Measurements from ENCODE around the gene ABTB2.
"Not testable (repeated sequence)": the region's sequence is repeated elsewhere in the genome, so short reads cannot be mapped to it uniquely, and the experiment has no call there.

Gene ABTB2

DNA sequence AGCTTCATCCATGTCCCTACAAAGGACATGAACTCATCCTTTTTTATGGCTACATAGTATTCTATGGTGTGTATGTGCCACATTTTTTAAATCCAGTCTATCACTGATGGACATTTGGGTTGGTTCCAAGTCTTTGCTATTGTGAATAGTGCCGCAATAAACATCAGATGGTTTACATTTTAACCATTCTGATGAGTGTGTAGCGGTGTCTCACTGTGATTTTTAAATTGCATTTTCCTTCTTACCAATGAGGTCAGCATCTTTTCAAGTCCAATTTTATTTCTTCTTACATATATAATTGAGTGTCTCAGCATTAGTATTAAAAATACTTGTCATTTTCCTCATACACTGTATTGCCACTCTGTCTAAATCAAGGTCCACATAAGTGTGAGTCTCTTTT lies 28.5 kb upstream of the ABTB2 start:
- H3K9me3 ChIP-seq (ENCODE audit: control insufficient read depth, low read length); H3K36me3 ChIP-seq (ENCODE audit: control insufficient read depth, insufficient read depth, low read length, severe bottlenecking); H3K4me3 ChIP-seq (ENCODE audit: low read length); H3K27me3 ChIP-seq (replicated peaks; ENCODE audit: control insufficient read depth, insufficient read depth, low read length); H3K9ac ChIP-seq (ENCODE audit: low read length); H3K4me1 ChIP-seq (ENCODE audit: control insufficient read depth, insufficient read depth, low read length); DNase-seq (ENCODE audit: low read depth): not testable (repeated sequence)

DNA sequence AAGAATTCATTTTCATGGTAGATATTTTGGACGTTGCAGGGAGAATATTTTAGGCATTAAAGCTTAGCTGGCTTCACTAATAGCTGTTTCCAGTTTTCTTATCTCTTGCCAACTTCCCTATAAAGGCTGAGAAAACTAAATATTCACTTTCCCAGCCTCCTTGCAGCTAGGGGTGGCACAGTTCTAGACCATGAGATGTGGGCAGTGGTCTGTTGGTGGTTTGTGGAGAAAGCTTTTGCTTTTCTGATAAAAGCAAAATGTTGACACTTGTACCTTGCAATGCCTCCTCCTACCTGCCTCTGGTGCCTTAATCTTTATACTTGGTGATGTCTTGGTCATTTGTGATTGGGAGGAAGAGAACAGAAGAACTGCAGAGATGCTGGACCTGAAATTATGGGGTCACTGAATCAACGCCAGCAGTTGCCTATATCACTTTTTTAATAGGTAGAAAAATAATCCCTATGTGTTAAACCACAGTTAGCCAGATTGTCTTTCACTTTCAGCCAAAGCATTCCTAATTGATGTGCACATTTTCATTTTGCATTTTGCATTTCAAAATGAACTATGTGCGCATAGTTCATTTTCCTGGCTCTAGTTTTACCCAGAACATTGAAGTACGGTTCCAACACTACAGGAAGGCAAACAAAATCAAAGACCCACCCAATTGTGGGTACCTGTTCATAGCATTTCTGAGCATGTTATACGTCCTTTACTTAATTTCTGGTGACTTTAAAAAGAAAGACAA lies 24.9 kb upstream of the ABTB2 start:
- no peaks in the 10 kb centered on the region for H3K36me3 ChIP-seq (ENCODE audit: control insufficient read depth, insufficient read depth, low read length, severe bottlenecking)
- no peak for DNase-seq (ENCODE audit: low read depth)
- no peaks in the 10 kb centered on the region for H3K27me3 ChIP-seq (replicated peaks; ENCODE audit: control insufficient read depth, insufficient read depth, low read length)
- peaks cover 8% of the 10 kb centered on the region for H3K4me1 ChIP-seq (ENCODE audit: control insufficient read depth, insufficient read depth, low read length)
- H3K4me3 ChIP-seq (ENCODE audit: low read length), result no peak overlapping the region
- H3K9ac ChIP-seq (ENCODE audit: low read length), result no peak overlapping the region
- peaks cover 9% of the 10 kb centered on the region for H3K9me3 ChIP-seq (ENCODE audit: control insufficient read depth, low read length)

DNA sequence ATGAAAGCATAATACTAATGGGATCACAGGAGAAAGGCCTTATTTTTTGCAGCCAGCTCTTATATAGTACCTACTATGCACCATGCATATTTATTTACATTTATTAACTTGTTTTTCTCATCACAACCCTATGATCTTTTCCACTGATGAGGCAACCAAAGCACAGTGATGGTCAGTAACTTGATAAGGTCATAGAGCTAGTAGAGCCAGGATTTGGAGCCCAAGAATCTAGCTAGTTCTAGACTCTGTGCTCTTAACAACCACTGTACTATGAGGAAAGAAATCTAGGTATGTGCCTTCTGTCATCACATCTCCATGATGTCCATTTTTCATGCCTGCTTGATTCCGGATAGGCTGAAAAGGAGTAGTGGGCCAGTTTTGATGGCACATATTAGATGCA lies 24.0 kb upstream of the ABTB2 start:
- H3K27me3 ChIP-seq (replicated peaks; ENCODE audit: control insufficient read depth, insufficient read depth, low read length), result no peaks in the 10 kb centered on the region
- H3K4me3 ChIP-seq (ENCODE audit: low read length), result no peak overlapping the region
- H3K9me3 ChIP-seq (ENCODE audit: control insufficient read depth, low read length), result peaks cover 18% of the 10 kb centered on the region
- peaks cover 8% of the 10 kb centered on the region for H3K4me1 ChIP-seq (ENCODE audit: control insufficient read depth, insufficient read depth, low read length)
- H3K36me3 ChIP-seq (ENCODE audit: control insufficient read depth, insufficient read depth, low read length, severe bottlenecking), result no peaks in the 10 kb centered on the region
- DNase-seq (ENCODE audit: low read depth), result no peak
- no peak overlapping the region for H3K9ac ChIP-seq (ENCODE audit: low read length)

DNA sequence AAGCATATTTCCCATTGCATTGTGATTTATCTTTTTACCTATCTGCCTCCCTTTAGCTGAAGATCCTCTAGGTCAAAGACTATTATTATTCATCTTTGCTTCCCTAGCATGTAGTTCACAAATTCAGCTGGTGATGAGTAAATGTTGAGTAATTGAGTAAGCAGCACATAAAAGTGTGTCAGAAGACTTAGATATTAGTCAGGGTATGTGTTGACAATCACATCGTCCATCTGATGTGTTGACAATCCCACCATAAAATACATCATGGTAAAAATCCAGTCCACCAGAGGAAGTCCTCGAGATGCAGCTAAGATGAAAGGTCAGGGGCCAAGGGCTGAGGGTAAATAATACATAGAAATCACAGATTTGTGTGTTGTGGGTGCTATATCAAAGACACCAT lies 22.9 kb upstream of the ABTB2 start:
- peak overlapping the region; percentile 1 for H3K4me3 ChIP-seq (ENCODE audit: low read length)
- H3K27me3 ChIP-seq (replicated peaks; ENCODE audit: control insufficient read depth, insufficient read depth, low read length), result no peaks in the 10 kb centered on the region
- H3K9me3 ChIP-seq (ENCODE audit: control insufficient read depth, low read length), result peaks cover 29% of the 10 kb centered on the region
- peaks cover 8% of the 10 kb centered on the region for H3K4me1 ChIP-seq (ENCODE audit: control insufficient read depth, insufficient read depth, low read length)
- H3K9ac ChIP-seq (ENCODE audit: low read length), result no peak overlapping the region
- no peaks in the 10 kb centered on the region for H3K36me3 ChIP-seq (ENCODE audit: control insufficient read depth, insufficient read depth, low read length, severe bottlenecking)
- no peak for DNase-seq (ENCODE audit: low read depth)

DNA sequence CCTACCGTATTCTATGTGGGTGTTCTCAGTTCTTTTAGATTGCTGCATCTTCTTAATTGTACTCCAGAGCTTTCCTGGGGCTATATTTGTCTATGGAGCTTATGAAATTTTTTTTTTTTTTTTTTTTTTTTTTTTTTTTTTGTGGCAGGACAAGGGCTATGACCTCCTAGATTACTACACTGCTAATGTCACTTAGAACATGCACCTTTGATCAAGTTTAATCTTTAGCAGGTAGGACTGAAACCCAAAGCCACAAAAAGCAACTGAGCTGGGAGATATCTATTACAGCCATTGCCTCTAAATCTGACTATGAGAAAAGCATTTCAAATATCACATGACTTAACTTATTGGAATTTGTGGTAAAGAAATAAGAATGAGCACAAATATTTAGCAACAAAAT lies 21.7 kb upstream of the ABTB2 start:
- peaks cover 8% of the 10 kb centered on the region for H3K4me1 ChIP-seq (ENCODE audit: control insufficient read depth, insufficient read depth, low read length)
- H3K36me3 ChIP-seq (ENCODE audit: control insufficient read depth, insufficient read depth, low read length, severe bottlenecking), result no peaks in the 10 kb centered on the region
- no peak overlapping the region for H3K9ac ChIP-seq (ENCODE audit: low read length)
- no peaks in the 10 kb centered on the region for H3K27me3 ChIP-seq (replicated peaks; ENCODE audit: control insufficient read depth, insufficient read depth, low read length)
- no peak overlapping the region for H3K4me3 ChIP-seq (ENCODE audit: low read length)
- no peak for DNase-seq (ENCODE audit: low read depth)
- H3K9me3 ChIP-seq (ENCODE audit: control insufficient read depth, low read length), result peaks cover 32% of the 10 kb centered on the region

DNA sequence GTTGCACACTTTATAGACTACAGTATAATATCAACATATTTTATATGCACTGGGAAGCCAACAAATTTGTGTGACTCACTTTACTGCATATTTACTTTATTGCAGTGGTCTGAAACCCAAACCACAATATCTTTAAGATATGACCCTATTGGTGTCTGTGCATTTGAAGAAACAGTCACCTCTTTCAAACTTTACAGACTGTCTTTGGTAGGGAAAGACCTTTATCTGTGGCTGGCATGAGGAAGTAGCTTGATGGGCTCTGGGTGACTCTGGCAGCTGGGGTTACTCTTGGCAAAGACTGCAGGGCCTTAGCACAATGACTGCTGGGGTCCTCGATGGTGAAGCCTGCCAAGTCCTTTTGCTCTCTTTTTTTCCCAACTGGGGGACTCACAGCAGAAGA lies 21.3 kb upstream of the ABTB2 start:
- Histone ChIP-seq H3K36me3 (ENCODE audit: control insufficient read depth, insufficient read depth, low read length, severe bottlenecking) (no peaks in the 10 kb centered on the region), H3K4me3 (ENCODE audit: low read length) (no peak overlapping the region), H3K9ac (ENCODE audit: low read length) (no peak overlapping the region), H3K4me1 (ENCODE audit: control insufficient read depth, insufficient read depth, low read length) (peaks cover 8% of the 10 kb centered on the region), H3K27me3 (replicated peaks; ENCODE audit: control insufficient read depth, insufficient read depth, low read length) (no peaks in the 10 kb centered on the region), H3K9me3 (ENCODE audit: control insufficient read depth, low read length) (peaks cover 32% of the 10 kb centered on the region)
- no peak for DNase-seq (ENCODE audit: low read depth)

DNA sequence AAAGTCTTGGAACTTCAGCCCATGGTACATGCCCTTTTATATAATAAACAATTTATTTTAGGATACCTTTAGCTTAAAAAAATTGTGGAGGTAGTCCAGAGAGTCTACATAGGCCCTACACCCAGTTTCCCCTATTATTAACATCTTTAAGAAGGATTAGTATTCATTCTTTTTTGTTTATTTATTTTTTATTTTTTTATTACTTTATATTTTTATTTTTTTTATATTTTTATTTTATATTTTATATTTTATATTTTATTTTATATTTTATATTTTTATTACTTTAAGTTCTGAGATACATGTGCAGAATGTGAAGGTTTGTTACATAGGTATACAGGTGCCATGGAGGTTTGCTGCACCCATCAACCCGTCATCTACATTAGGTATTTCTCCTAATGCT lies 15.9 kb upstream of the ABTB2 start:
- no peak for DNase-seq (ENCODE audit: low read depth)
- Histone ChIP-seq H3K9ac (ENCODE audit: low read length) (no peak overlapping the region), H3K4me1 (ENCODE audit: control insufficient read depth, insufficient read depth, low read length) (peaks cover 14% of the 10 kb centered on the region), H3K9me3 (ENCODE audit: control insufficient read depth, low read length) (peaks cover 31% of the 10 kb centered on the region), H3K36me3 (ENCODE audit: control insufficient read depth, insufficient read depth, low read length, severe bottlenecking) (no peaks in the 10 kb centered on the region), H3K4me3 (ENCODE audit: low read length) (no peak overlapping the region), H3K27me3 (replicated peaks; ENCODE audit: control insufficient read depth, insufficient read depth, low read length) (no peaks in the 10 kb centered on the region)

DNA sequence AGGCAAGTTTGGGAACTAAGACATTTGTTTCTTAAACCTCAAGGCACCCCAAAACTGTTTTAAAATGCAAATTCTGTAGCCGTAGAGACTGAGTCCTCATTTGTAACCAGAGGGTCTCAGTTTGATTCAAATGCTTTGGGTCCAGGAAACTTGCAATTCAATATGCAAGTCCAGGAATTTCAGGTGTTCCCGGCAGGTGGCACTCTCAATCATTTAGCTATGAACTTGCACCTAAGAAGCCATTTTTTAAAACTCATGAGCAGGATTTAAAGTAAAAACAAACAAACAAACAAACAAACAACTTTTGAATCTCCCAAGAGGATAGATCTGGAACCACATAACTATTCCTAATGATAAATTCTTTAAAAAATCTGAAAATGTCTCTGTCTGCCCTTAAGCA lies 8.7 kb upstream of the ABTB2 start:
- no peaks in the 10 kb centered on the region for H3K27me3 ChIP-seq (replicated peaks; ENCODE audit: control insufficient read depth, insufficient read depth, low read length)
- H3K36me3 ChIP-seq (ENCODE audit: control insufficient read depth, insufficient read depth, low read length, severe bottlenecking), result no peaks in the 10 kb centered on the region
- H3K4me1 ChIP-seq (ENCODE audit: control insufficient read depth, insufficient read depth, low read length), result peaks cover 11% of the 10 kb centered on the region
- DNase-seq (ENCODE audit: low read depth), result no peak
- no peak overlapping the region for H3K9ac ChIP-seq (ENCODE audit: low read length)
- no peaks in the 10 kb centered on the region for H3K9me3 ChIP-seq (ENCODE audit: control insufficient read depth, low read length)
- H3K4me3 ChIP-seq (ENCODE audit: low read length), result no peak overlapping the region

DNA sequence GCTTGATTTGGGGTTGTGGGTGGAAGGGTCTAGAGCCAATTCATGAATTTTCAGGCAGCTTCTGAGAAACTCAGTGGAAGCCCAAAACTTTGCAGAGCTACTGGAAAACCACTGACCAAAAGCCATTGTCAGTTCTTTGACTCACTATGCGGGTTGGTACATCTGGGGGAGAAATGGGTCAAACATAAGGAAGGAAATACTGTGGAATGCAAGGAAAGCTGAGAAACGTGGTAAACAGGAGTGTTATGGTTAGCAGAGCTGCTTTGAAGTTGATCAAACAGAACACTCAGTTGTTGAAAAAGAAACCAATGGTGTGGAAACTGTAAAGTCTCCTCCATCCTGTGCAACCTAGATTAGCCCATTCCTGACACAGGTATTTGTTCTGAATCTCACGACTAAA lies 6.3 kb upstream of the ABTB2 start:
- no peaks in the 10 kb centered on the region for H3K36me3 ChIP-seq (ENCODE audit: control insufficient read depth, insufficient read depth, low read length, severe bottlenecking)
- no peak overlapping the region for H3K4me3 ChIP-seq (ENCODE audit: low read length)
- DNase-seq (ENCODE audit: low read depth), result no peak
- H3K9me3 ChIP-seq (ENCODE audit: control insufficient read depth, low read length), result no peaks in the 10 kb centered on the region
- H3K4me1 ChIP-seq (ENCODE audit: control insufficient read depth, insufficient read depth, low read length), result peaks cover 4% of the 10 kb centered on the region
- H3K9ac ChIP-seq (ENCODE audit: low read length), result no peak overlapping the region
- H3K27me3 ChIP-seq (replicated peaks; ENCODE audit: control insufficient read depth, insufficient read depth, low read length), result no peaks in the 10 kb centered on the region

DNA sequence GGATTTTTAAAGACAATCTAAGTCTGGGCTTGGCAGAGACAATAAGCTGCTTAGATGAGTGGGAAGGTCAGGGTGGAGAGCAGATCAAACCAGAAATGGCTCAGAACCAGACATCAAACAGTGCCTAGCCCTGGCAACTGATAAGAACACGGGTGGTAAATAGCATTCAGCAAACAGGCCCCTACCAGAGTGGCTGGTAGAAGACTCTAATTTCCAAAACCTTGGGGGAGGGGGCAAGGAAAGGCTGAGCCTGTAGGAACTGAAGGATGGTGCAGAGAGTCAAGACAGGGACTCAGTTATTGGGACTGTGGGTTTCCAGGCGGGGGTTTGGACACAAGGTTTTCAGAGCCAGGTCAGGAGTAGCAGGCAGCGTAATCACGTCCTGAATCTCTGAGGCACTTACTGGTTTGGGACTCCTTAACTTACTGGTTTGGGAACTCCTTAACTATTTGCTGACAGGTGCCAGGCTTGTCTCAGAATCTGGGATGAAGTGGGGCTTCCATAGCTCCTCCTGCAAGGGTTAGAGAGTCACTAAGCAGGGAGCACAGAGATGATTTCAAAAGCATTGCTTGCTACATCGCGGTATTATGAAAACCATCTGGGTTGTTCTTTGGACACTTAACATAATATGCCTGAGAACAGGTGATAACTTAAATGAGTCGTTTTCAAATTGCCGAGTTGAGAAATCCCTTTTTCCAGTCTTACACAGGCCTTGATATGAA lies 5.7 kb upstream of the ABTB2 start:
- Histone ChIP-seq H3K4me3 (ENCODE audit: low read length) (no peak overlapping the region), H3K9me3 (ENCODE audit: control insufficient read depth, low read length) (no peaks in the 10 kb centered on the region), H3K4me1 (ENCODE audit: control insufficient read depth, insufficient read depth, low read length) (peaks cover 10% of the 10 kb centered on the region), H3K27me3 (replicated peaks; ENCODE audit: control insufficient read depth, insufficient read depth, low read length) (no peaks in the 10 kb centered on the region), H3K9ac (ENCODE audit: low read length) (no peak overlapping the region), H3K36me3 (ENCODE audit: control insufficient read depth, insufficient read depth, low read length, severe bottlenecking) (no peaks in the 10 kb centered on the region)
- no peak for DNase-seq (ENCODE audit: low read depth)

DNA sequence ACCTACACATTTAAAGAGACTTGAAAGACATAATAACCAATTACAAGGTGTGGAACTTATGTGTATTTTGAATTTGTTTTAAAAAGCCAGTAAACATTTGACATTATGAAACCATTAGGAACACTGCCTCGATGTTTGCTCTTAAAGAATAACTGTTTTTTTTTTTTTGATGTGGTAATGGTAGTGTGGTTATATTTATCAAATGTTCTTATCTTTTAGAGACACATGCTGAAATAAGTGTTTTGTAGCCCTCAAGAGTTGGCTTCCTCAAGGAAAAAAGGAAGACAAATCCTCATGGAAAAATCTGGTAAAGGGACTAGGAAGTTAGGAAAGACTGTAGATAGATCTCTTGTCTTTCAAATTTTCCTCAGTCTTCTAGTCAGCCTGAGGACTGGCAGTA lies 2.2 kb upstream of the ABTB2 start:
- peaks cover 38% of the 10 kb centered on the region for H3K4me1 ChIP-seq (ENCODE audit: control insufficient read depth, insufficient read depth, low read length)
- H3K36me3 ChIP-seq (ENCODE audit: control insufficient read depth, insufficient read depth, low read length, severe bottlenecking), result no peaks in the 10 kb centered on the region
- no peaks in the 10 kb centered on the region for H3K27me3 ChIP-seq (replicated peaks; ENCODE audit: control insufficient read depth, insufficient read depth, low read length)
- H3K9ac ChIP-seq (ENCODE audit: low read length), result no peak overlapping the region
- H3K4me3 ChIP-seq (ENCODE audit: low read length), result no peak overlapping the region
- H3K9me3 ChIP-seq (ENCODE audit: control insufficient read depth, low read length), result no peaks in the 10 kb centered on the region
- DNase-seq (ENCODE audit: low read depth), result no peak

DNA sequence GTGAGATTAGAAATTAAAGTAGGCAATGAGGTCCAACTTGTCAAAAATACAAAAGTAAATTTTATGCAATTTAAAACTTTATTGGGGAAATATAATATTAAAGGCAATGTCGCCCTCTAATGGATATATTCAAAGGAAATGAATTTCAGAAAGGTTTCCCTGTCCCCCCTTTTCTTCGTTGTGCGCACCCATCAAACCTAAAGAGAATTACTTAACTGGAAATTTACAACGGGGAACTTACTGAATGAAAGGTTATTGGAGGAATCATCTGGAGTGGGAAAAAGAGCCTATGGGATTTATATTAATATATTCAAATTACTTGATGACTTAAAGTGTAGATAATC lies 1.7 kb upstream of the ABTB2 start:
- H3K4me3 ChIP-seq (ENCODE audit: low read length), result peak overlapping the region; percentile 81
- no peaks in the 10 kb centered on the region for H3K27me3 ChIP-seq (replicated peaks; ENCODE audit: control insufficient read depth, insufficient read depth, low read length)
- peaks cover 38% of the 10 kb centered on the region for H3K4me1 ChIP-seq (ENCODE audit: control insufficient read depth, insufficient read depth, low read length)
- H3K36me3 ChIP-seq (ENCODE audit: control insufficient read depth, insufficient read depth, low read length, severe bottlenecking), result no peaks in the 10 kb centered on the region
- H3K9me3 ChIP-seq (ENCODE audit: control insufficient read depth, low read length), result no peaks in the 10 kb centered on the region
- no peak for DNase-seq (ENCODE audit: low read depth)
- H3K9ac ChIP-seq (ENCODE audit: low read length), result no peak overlapping the region

All from adipocyte (in vitro differentiated cells).